ENCODE data around the gene RPRD1B. TPM values are rescaled to one million over a fixed set of nuclear protein-coding genes. Genes with fewer than 3 reads are reported as not detected.

The RPRD1B gene
- total and polyA plus RNA-seq, 2 of the 13 experiments (the other 11 are each of a cell fraction or from before 2014, with no cell fraction given) = 31.1 to 41.5 TPM

- TF ChIP-seq ZNF281 (CRISPR knock-in tag; IDR thresholded peaks at IDR 0.05; ENCODE audit: borderline replicate concordance) (0 out of 2 replicates have a peak, but pooled peaks have one; percentile 17), ZNF775 (CRISPR knock-in tag; IDR thresholded peaks at IDR 0.05; ENCODE audit: borderline replicate concordance) (no peak), NR2F1 (CRISPR knock-in tag; IDR thresholded peaks at IDR 0.05) (peak in 1 of 2 experiments; percentile 64; a peak in 1 of 4 replicates), FOSL2 (CRISPR knock-in tag; IDR thresholded peaks at IDR 0.05) (peak; percentile 50), JDP2 (CRISPR knock-in tag; IDR thresholded peaks at IDR 0.05; ENCODE audit: borderline replicate concordance) (no peak), ZNF546 (CRISPR knock-in tag; conservative IDR thresholded peaks at IDR 0.05) (no peak), CREM (IDR thresholded peaks at IDR 0.05) (no peak), CREM (CRISPR knock-in tag; IDR thresholded peaks at IDR 0.05) (no peak), FOXP4 (CRISPR knock-in tag; IDR thresholded peaks at IDR 0.05) (peak; percentile 68), ZNF784 (CRISPR knock-in tag; IDR thresholded peaks at IDR 0.05; ENCODE audit: borderline replicate concordance) (no peak)
Observed at GRCh38 chr20:38095017-38095686, 61.6 kb downstream of the RPRD1B start (continued).
